Measurements from ENCODE around the gene IBA57.

IBA57 gene

DNA sequence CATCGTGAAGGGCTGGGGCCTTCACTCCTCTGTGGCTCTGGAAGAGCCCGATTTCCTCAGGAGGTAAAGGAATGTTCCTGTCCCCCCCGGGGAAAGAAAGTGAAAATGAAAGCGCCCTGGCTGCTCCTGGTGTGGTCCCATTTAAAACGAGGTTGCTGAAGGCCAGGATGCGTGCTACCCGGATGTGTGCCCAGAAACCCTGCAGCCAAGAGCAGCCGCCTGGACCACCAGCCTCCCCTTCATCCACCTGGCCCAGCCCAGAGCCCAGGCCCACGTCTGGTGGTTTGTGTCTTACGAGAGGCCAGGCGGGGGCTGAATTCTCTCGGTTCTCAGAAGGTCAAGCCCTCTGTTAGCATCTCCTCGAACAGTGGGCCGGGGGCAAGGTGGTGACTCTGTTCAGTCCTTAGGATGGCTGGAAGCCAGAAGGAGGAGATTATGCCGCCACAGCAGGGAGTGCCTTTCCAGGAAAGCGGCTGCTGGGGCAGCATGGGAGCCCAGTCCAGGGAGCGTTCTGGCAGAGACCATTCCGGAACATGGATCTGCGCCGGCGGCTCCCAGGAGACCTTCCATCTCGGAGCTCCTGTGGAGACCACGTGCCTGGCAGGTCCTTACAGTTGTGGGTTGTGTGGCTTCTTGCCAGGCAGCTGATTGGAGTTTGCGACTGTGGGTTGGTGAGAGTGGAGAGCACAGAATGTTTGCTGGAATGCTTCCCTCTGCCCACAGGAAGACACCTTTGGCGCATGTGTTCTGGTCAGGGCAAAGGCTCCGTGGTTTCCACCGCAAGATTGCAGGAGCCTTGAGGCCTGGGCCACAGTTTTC, 24.2 kb upstream of the IBA57 start:
- peak overlapping the region; percentile 60 for H3K27ac ChIP-seq
- TF ChIP-seq, protein P1, sequence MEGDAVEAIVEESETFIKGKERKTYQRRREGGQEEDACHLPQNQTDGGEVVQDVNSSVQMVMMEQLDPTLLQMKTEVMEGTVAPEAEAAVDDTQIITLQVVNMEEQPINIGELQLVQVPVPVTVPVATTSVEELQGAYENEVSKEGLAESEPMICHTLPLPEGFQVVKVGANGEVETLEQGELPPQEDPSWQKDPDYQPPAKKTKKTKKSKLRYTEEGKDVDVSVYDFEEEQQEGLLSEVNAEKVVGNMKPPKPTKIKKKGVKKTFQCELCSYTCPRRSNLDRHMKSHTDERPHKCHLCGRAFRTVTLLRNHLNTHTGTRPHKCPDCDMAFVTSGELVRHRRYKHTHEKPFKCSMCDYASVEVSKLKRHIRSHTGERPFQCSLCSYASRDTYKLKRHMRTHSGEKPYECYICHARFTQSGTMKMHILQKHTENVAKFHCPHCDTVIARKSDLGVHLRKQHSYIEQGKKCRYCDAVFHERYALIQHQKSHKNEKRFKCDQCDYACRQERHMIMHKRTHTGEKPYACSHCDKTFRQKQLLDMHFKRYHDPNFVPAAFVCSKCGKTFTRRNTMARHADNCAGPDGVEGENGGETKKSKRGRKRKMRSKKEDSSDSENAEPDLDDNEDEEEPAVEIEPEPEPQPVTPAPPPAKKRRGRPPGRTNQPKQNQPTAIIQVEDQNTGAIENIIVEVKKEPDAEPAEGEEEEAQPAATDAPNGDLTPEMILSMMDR (conservative IDR thresholded peaks at IDR 0.05) = no peak

DNA sequence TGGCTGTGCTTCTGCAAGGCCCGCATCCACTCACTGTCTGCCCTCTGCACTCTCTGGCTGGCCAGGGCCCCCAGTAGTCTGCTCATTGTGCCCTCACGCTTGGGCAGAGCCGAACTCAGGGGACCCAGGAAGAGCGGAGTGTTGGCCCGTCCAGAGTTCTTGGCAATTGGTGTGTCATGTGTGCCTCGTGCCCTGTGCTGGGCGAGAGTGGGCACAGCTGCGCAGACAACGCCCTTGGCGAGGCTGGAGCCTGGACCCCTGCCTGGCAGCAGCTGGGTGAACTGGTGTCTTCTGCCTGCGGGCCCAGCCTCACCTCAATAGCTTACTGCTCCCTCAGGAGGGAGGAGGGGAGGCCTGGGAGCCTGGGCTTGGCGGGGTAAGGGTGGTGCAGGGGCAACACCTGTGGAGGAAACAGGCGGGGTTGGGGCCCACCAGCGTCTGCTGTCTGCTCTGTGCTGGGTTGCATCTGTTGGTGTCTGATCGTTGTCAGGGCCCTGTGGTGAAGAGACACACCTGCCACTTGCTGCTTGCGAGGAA, 23.4 kb upstream of the IBA57 start:
- TF ChIP-seq, protein P1 (conservative IDR thresholded peaks at IDR 0.05) = no peak
- peak overlapping the region; percentile 60; the same call in 1 of the 2 replicates for H3K27ac ChIP-seq

DNA sequence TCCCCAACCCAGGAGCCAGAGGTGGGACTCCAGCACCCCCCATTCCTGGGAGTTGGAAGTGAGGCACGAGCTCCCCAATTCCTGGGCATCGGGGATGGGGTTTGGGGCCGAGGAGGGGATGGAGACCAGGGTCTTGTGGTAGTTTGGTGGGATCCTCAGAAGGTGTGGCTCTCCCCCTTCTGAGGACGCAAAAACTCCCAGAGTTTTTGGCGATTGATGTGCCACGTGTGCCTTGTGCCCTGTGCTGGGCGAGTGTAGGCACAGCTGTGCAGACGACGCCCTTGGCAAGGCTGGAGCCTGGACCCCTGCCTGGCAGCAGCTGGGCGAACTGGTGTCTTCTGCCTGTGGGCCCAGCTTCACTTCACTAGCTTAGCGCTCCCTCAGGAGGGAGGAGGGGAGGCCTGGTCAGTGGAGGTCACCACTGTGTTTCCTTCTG, 22.9 kb upstream of the IBA57 start:
- TF ChIP-seq, protein P1 (conservative IDR thresholded peaks at IDR 0.05) = no peak
- no peak overlapping the region for H3K27ac ChIP-seq

DNA sequence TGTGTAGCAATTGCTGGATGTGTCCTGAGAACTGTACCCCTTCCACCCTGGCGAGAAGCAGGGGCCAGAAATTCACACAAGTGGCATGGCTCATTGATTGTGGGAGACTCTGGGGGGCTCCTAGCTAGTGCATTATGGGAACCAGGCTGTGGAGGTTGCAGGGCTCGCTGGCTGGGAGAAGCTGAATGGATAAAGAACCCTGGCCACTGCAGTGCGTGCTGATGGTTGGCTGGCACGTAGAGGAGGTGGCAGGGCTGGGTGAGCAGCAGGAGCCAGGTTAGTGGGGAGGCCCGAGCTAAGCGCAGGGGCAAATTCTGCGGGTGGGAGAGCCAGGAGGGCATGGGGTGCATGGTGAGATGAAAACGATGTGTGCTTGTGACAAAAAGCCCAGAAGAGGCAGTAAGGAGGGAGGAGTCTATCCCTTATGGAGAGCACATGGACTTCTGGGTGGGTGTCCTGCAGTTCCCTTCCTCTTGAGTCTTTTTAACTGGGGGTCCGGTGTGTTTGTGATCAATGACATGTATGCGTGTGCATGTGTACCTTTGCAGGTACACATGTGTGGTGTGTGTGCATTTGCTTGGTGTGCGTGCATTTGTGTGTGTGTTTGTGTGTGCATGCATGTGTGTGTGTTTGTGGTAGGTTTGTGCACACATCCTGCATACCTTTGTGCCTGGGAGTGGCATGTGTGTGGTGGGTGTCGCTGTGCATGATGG, 22.0 kb upstream of the IBA57 start:
- TF ChIP-seq, protein P1 (conservative IDR thresholded peaks at IDR 0.05) = no peak
- H3K27ac ChIP-seq = no peak overlapping the region

DNA sequence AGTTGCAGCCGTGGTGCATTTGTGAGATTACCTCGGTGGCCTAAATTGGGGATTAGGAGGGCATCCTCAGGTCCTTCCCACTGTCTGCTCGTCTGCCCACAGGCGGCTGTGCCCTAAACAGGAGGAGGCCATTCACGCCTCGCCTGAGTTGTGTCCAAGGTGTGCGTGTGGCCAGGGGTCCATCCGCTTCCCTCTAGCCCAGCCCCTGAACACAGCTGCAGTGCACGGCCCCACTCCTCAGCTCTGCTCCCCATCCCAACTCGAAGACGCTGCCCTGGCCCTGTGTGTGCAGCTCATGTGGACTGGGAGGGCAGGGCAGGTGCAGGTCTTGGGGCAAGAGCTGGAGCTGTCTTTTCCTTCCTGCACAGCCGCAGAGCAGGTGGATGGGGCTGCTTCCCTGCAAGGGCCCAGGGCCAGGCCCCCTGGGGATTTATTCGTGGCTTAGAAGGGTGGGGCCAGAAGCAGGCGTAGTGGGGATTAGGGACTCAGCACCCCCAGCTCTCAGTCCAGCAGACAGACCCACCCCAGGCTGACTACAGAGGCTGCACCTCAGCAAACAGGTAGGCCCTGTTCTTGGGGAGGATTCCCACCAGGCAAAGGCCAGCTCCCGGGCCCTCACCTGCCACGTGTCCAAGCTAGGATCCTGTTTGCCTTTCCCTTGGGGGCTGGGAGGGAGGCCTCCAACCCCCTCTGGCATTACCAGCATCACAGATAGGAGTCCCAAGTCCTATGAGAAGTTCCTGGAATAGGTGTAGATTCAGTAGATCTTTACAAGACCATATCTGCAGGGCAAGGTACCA, 21.2 kb upstream of the IBA57 start:
- H3K27ac ChIP-seq = no peak overlapping the region
- TF ChIP-seq, protein P1 (conservative IDR thresholded peaks at IDR 0.05) = no peak

DNA sequence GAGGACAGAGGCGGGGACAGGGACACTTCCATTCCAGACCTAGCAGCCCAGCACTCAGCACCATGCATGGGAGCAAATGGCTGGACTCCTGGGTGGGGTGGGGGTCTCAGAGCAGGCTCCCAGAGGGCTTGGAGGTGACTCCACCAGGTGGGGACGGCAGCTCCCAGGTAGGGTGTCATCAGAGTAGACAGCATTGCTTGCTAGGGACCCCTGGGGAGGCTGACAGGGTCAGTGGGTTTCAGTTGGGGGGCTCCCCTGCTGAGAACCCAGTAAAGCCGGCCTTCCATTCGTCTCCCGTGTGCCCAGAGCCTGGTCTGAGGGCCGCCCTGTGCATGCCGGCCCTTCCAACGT, 20.6 kb upstream of the IBA57 start:
- no peak overlapping the region for H3K27ac ChIP-seq
- TF ChIP-seq, protein P1 (conservative IDR thresholded peaks at IDR 0.05) = no peak
